Stimulated activated CD4-positive, alpha-beta T cell treated with anti-CD3 and anti-CD28 coated beads, Interleukin-4, amount 100 ng/mL, for 48 hours (primary cell): ENCODE data around the gene ABLIM3.
"Not testable (repeated sequence)": the region's sequence is repeated elsewhere in the genome, so short reads cannot be mapped to it uniquely, and the experiment has no call there.

Experiments
- DNase-seq, 2 donors: peaks; one replicate each; pipeline ENCODE4 v3.0.0-alpha.2; 2020; ENCODE audit warnings: low read depth in 2 of 2

The ABLIM3 gene

GRCh38 chr5:149257889-149258705 is 116.8 kb downstream of the ABLIM3 start:
- no peak for DNase-seq

DNA sequence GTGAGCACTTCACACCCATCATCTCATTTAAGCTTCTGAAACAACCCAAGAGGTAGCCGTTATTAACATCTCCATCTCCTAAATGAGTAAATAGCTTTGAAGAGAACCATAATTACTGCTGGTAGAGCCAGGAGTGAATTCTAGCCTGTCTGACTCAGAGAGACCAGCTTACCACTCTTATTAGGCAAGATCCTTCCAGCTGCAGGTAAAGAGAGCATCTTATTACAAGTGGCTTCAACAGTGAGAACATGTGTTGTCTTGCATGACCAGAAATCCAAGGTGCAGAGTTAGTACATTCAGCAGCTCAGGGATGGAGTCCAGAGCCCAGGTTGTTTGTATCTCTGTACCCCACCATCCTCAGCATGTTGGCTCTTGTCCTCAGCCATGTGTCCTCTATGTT is 119.5 kb downstream of the ABLIM3 start:
- no peak for DNase-seq

GRCh38 chr5:149261246-149261645 is 120.0 kb downstream of the ABLIM3 start:
- no peak for DNase-seq

- DNase-seq = no peak
These were observed 121.0 kb downstream of the ABLIM3 start for GRCh38 chr5:149262315-149262714.

DNA sequence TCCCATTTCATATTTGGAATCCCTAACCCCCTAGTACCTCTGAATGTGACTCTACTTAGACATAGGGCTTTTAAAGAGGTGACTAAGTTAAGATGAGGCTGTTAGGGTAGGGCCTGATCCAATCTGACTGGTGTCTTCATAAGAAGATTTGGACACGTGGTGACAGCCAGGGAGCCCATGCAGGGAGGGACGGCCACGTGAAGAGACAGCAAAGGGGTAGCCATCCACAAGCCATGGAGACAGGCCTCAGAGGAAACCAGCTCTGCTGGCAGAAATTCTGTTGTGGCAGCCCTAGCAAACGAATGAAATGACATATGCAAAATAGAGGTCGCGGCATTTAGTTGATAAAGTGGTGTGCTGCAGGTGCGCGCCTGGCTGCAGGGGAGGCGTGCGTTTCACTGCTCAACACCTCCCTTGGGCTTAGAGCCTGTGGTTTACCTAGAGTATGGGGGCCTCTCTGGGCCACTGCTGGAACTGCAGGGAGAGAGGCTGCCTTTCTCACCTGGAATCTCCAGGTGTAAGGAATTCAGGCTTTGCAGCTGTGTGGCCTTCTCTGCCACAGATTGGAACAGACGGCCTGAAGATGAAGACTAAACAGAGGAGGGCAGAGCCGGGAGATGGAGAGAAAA is 123.3 kb downstream of the ABLIM3 start:
- no peak for DNase-seq

GRCh38 chr5:149265068-149265465 is 123.8 kb downstream of the ABLIM3 start:
- no peak for DNase-seq

DNA sequence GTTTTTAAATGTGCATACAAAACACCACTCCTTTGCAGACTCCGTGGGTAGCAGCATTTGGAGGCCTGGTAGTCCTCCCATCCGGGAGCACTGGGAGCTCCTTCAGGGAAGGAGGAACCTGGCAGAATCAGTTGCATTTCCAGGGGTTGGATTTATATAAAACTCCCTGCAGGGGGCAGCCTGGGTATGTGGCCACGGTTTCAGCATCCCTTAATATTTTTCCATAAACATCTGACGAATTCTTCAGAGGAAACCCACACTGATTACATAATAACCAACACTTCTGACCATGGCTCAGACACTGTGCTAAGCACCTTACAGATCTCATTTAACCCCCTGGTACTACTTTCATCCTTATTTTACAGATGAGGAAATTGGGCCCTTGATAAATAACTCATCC is 124.3 kb downstream of the ABLIM3 start:
- no peak for DNase-seq

DNA sequence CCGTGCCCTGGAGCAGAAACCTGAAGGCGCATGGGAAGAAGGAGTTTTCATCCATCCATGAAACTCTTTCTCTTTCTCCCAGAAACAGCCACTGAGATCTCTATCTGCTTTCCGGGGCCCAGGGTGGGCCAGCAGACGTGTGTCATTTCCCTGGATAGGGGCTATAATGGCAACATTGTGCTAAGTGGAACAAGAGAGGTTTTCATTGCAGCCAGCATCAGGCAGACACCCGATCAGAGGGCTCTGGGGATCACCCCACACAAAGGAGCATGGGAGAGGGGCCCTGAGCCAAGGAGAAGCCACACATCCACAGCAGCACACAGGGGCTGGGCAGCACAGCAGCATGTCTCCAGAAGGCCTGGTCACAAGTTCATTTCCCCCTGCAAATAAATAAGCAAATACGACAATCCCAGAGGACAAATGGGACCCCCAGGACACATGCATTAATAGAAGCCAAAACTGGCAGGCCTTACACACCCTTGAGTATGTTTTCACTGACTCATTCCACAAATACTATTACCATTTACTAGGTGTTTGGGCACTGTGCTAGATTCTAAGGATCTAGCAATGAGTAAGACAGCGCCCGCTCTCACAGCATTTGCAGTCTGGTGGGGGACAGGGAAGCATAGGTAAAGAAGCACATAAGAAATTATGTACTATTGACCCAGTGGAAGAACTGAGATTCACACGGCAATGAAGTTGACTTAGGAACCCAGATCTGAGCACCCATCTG is 126.1 kb downstream of the ABLIM3 start:
- no peak for DNase-seq

DNA sequence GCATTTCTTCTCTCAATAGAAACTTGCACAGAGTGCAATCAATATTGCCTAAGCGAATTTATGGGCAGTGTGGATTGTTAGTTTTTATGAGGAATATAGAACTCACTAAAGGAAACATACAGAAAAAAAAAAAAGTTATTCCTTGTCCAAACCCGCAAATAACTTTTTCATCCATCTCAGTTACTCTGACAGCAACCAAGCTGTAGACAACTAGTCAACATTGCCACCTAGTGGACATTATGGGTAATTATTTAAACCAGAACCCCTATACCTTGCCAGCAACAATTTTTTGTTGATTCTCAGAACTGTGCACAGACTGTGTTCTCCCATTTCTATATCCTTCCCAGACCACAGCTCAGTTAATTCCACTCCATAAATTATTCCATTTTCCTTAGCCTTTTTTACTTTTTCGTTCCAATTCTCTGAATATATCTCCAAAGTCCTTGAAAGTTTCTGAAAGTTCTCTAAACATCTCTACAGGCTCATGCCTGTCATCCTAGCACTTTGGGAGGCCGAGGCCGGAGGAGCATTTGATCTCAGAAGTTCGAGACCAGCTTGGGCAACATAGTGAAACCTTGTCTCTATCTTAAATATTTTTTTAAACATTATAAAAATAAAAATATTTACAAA is 127.8 kb downstream of the ABLIM3 start:
- no peak for DNase-seq

DNA sequence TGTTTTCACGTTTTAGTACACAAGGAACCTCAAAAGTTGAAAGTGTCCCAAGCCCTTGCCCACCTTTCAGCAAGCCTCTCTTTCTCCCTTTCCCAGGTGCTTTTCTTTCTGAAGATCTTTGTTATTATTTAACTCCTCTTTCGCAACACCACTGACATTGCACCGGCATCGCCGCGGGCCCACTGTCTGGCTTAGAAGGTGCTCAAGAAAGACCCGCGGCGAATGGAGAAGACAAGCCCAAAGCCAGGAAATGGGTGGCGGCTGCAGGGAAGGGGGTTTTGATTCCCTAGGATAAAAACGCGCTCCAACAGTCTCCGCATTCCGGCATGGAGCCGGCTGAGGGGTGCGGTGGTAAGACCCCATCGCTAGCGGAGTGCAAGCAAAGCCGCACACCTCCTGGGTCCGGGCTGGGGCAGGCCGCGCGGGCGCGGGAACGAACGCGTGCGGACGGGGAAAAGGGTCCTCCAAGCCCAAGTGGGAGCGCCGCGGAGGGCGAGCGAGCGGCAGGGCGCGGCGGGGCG is 130.0 kb downstream of the ABLIM3 start:
- DNase-seq = no peak

DNA sequence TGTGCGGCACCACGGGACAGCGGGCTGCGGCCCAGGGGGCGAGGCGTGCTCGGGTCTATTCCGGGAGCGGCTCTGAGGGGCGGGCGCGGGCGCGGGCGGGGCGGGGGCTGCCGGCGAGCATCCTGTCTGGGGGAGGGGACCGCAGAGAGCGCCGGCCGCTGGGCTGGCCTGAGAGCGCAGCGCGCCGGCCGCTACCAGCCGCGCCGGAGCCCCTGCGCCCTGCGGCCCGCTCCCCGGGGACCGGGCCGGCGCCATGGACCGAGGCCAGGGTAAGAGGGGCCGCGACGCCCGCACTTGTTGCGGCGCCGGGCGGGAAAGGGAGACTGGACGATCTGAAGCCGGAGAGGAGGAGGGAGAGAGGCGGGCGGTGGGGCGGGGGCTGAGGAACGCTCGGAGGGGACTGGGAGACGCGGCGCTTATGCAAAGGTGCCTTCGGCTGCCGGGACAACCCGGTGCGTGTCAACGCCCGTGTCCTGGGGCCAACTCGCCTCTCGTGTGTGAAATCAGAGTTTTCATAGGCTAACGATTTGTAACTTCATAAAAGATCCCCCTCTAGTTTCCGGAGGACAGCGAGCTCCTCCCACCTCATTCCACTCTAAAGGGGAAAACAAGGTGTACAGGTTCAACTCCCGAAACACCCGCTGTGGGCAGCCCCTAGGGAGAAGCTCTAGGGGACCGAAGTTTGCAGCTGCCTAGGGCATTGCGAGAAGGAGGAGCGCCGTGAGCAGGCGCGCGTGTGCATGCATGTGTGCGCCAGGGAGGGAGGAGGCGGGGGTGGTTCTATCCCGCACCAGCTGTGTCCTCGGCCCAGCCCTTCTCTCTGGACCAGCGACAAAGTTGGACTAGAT is 130.6 kb downstream of the ABLIM3 start, which contains the start of gene AFAP1L1:
TSS of gene AFAP1L1 (plus strand) at position 144 of the 848 bp plus-strand sequence. CDS start at position 254, 110 bp downstream.
- DNase-seq = no peak

- not testable (repeated sequence) for DNase-seq
These were observed 131.5 kb downstream of the ABLIM3 start for GRCh38 chr5:149272781-149273180.

DNA sequence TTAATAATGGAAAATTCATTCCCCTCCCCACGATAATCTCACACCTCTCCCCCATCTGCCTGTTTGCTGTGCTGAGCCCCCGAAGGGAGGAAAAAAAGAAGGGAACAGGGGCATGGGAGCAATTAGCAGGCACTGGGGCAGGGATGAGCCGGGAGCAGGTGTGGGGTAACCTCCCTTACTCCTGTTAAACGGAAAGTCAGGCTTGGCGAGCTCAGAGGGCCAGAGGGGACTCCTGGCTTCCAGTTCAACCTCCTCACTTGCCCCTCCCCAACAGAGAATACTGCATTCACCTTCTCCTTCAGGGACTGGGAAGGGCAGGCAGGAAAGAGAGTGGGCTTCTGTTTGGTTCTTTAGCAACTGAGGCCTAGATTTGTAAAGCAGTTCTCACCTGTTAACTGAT is 131.9 kb downstream of the ABLIM3 start:
- no peak for DNase-seq

GRCh38 chr5:149273950-149274349 is 132.7 kb downstream of the ABLIM3 start:
- DNase-seq = no peak

DNA sequence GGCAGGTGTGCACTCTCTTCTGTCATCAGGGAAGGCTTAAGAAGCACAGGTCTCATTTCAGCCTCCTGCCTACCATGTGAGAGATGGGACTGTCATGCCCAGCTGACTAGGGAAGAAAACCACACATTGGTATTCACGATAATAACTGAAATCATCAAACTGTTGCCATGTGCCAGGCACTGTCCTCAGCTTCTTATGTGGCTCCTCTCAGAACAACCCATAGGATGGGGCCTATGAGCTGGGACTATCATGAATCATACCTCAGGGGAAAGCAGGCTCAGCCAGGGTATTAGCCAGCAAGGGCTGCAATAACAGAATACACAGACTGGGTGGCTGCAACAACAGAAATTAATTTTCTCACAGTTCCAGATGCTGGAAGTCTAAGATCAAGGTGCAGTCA is 133.6 kb downstream of the ABLIM3 start:
- DNase-seq = no peak

- no peak for DNase-seq
These were observed 136.5 kb downstream of the ABLIM3 start for GRCh38 chr5:149277801-149278200.

GRCh38 chr5:149278451-149279210 is 137.3 kb downstream of the ABLIM3 start:
- DNase-seq = no peak

DNA sequence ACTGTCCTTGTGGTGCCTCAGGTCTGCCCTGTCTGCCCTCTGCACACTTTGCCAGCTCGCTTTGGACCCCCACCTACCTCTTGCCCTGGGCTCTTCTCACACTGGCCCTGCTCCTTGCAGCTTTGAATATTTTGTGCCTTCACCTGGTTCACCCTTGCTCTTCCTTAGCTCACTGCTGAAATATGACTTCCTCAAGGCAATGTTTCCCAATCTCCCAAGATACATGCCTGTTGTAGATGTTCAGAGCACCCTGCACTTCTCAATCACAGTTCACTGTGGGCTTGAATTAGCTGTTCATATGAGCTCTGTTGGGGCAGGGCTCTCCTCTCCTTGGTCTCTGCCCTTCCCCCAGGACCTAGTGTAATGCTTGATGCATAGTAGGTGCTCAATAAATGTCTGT is 138.4 kb downstream of the ABLIM3 start:
- no peak for DNase-seq

DNA sequence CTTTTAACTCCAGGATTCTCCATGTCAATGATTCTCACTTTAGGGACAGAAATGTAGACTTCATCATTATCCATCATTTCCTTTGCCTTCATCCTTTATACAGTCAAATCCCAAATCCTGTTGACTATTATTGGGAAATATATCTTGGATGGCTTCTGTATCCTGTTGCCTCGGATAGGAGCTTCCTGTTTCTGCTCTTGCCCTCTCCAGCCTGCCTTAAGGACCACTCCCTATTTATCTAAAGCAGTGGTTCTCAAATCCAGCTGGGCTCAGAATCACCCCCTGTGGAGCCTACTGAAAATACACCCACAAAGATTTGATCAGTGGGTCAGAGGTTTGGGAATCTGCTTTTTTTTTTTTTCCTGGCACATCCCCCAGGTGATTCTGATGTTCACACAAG is 138.8 kb downstream of the ABLIM3 start:
- DNase-seq = no peak

DNA sequence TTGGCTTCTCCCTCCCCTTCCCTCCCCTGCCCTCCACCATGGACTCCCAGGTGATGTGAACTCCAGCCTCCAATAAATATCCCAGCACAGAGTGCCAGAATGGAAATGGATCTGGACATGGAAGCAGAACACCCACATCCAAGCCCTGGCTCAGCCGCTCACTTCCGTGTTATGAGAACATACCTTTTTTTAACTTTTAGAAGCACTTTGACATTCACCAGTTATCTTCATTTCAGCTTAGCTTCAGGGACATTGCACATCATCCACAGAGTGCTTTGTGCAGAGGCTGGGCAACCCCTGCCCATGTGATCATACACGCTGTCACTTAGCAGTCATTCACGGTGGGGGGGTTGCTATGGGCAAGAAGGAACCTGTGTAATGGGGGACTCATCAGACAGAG is 139.5 kb downstream of the ABLIM3 start:
- DNase-seq = no peak
